K562 (cell line): Measurements from ENCODE around the gene BNIPL. TPM values are rescaled to one million over a fixed set of nuclear protein-coding genes. Genes with fewer than 3 reads are reported as not detected.

ENCODE experiments used
- DACH1 ChIP-seq: fragments of 450-650 bp; IDR thresholded peaks from 2 replicates; pipeline ENCODE4 v1.6.1; 2018; ENCODE audit not compliant: partially characterized antibody
- EGR1 ChIP-seq: fragments of 450-650 bp; conservative IDR thresholded peaks from 2 replicates; pipeline ENCODE4 v1.6.1; 2017; ENCODE audit warnings: mild to moderate bottlenecking
- ESRRA ChIP-seq: fragments of 450-650 bp; IDR thresholded peaks from 2 replicates; pipeline ENCODE4 v1.6.1; 2014; ENCODE audit warnings: low read depth, mild to moderate bottlenecking, moderate library complexity, borderline replicate concordance
- KAT8 ChIP-seq: fragments of 450-650 bp; IDR thresholded peaks from 2 replicates; pipeline ENCODE4 v1.6.1; 2016; ENCODE audit warnings: low read depth, mild to moderate bottlenecking
- MIER1 ChIP-seq: fragments of 450-650 bp; IDR thresholded peaks from 2 replicates; pipeline ENCODE4 v1.6.1; 2016; ENCODE audit warnings: antibody characterized with exemption, mild to moderate bottlenecking, low read depth
- MTA2 ChIP-seq: fragments of 450-650 bp; IDR thresholded peaks from 2 replicates; pipeline ENCODE4 v1.6.1; 2016; ENCODE audit warnings: low read depth
- NBN ChIP-seq: fragments of 450-650 bp; IDR thresholded peaks from 2 replicates; pipeline ENCODE4 v1.6.1; 2016; ENCODE audit warnings: low read depth, mild to moderate bottlenecking
- NCOA6 ChIP-seq: fragments of 450-650 bp; IDR thresholded peaks from 2 replicates; pipeline ENCODE4 v1.6.1; 2017; ENCODE audit warnings: mild to moderate bottlenecking
- PTTG1 ChIP-seq: fragments of 450-650 bp; IDR thresholded peaks from 2 replicates; pipeline ENCODE4 v1.6.1; 2016; ENCODE audit warnings: low read depth, mild to moderate bottlenecking, missing genetic modification characterization, missing compliant biosample characterization
- RERE ChIP-seq: sonication (generic); formaldehyde crosslinking; IDR thresholded peaks from 2 replicates; pipeline ENCODE4 v1.8.0; 2023; ENCODE audit warnings: missing genetic modification reagents, mild to moderate bottlenecking, borderline replicate concordance
- RUNX1 ChIP-seq: sonication (generic); IDR thresholded peaks from 2 replicates; pipeline ENCODE4 v1.6.1; 2016; ENCODE audit warnings: antibody characterized with exemption, low read depth
- SMARCE1 ChIP-seq: fragments of 450-650 bp; IDR thresholded peaks from 2 replicates; pipeline ENCODE4 v1.7.1; 2016; ENCODE audit warnings: mild to moderate bottlenecking
- SNRNP70 ChIP-seq: fragments of 200-400 bp; formaldehyde crosslinking; optimal IDR thresholded peaks from 2 replicates; pipeline ENCODE3; 2017; ENCODE audit warnings: low read depth, low read length
- SRSF3 ChIP-seq: fragments of 200-400 bp; formaldehyde crosslinking; IDR thresholded peaks from 2 replicates; pipeline ENCODE4 v1.6.1; 2016; ENCODE audit warnings: mild to moderate bottlenecking, low read length, moderate library complexity; ENCODE audit not compliant: insufficient read depth
- STAG1 ChIP-seq: sonication (generic); formaldehyde crosslinking; IDR thresholded peaks from 2 replicates; pipeline ENCODE4 v1.5.0; 2020; ENCODE audit warnings: missing genetic modification reagents, borderline replicate concordance
- TCFL5 ChIP-seq: fragments of 250-450 bp; sonication (Bioruptor Pico); conservative IDR thresholded peaks from 2 replicates; pipeline ENCODE4 v1.6.1; 2021; ENCODE audit warnings: mild to moderate bottlenecking, moderate library complexity, matching md5 sums
- TEAD4 ChIP-seq, 2 experiments: sonication (generic) in 1 of 2; formaldehyde crosslinking in 1 of 2; IDR thresholded peaks; 2 replicates each; pipeline versions ENCODE4 v1.6.1 to v1.8.0; 2012 to 2022; ENCODE audit warnings: borderline replicate concordance in 1 of 2, inconsistent platforms in 1 of 2, low read length in 1 of 2, mild to moderate bottlenecking in 1 of 2, missing genetic modification reagents in 1 of 2
- U2AF2 ChIP-seq: fragments of 200-400 bp; formaldehyde crosslinking; optimal IDR thresholded peaks from 2 replicates; pipeline ENCODE3; 2017; ENCODE audit warnings: low read depth, mild to moderate bottlenecking, low read length
- polyA plus RNA-seq, 8 experiments: library from polyadenylated mRNA; depleted of rRNA in 4 of 8; stranded (reverse) in 5 of 8; unstranded in 3 of 8; fragments of >200 nt; fragmentation: Nextera tagmentation in 2 of 8; fragmentation: Illumina TruSeq in 1 of 8; extraction: Ambion mirVana in 2 of 8; extraction: Trizol in 1 of 8; gene quantifications; 2 replicates each; pipeline versions ENCODE4 v1.2.1 to v1.2.3, GENCODE V29; 2011 to 2014; ENCODE audit warnings: inconsistent platforms in 1 of 8, missing spikeins in 1 of 8
- total RNA-seq, 7 experiments: library from RNA; depleted of rRNA in 6 of 7; stranded (reverse); fragments of >200 nt in 6 of 7; fragmentation: Illumina TruSeq in 2 of 7; extraction: Trizol in 2 of 7; gene quantifications; 2 replicates each; pipeline versions ENCODE4 v1.2.1 to v1.2.3, GENCODE V29; 2011 to 2021; ENCODE audit warnings: low replicate concordance in 1 of 7
- TF ChIP-seq, protein P1 (sequence below): IDR thresholded peaks from 3 replicates; pipeline ENCODE4 v1.6.1; 2011; ENCODE audit warnings: borderline replicate concordance, mild to moderate bottlenecking, moderate library complexity; ENCODE audit not compliant: insufficient read length; ENCODE audit errors: extremely low read depth

BNIPL gene
- total and polyA plus RNA-seq, 9 of the 15 experiments (the other 6 are each of a cell fraction or from before 2014, with no cell fraction given): 0.08 to 1.4 (median 0.68) TPM

DNA sequence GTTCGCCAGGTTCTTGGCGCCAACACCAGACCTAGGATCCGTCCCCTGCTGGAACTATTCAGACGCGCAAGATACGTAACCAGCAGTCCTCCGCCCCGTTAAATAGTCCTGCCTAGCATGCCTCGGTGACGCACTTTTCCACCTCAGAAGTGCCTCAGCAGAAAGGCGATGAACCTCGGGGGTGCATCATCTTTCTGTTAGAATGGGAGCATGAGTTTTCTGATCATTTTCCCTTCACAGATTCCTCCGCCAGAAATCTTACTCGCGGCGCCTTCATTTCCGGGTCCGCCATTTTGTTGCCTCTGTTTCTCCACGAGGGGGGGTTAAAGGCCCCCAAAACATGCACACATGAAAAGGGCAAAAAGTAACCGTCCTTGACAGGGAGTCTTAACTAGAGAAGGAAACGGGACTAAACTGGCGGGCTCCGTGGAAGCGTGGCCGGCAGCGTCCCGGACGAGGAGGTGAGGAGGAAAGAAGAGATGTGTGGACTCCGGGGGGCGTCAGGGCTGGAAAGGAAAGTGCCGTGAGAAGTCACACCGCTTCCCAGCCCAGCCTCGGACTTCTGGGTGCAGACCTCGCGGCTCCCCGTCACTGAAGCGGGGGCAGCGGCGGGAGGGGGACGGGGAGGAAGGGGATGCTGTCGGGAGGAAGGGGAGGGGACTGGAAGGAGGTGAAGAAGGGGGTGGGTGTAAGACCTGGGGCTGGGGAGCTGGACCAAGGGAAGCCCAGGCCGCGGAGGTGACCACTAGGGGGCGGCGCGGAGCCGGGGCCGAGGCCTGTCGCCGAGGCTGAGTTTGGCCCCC lies 34.3 kb downstream of the BNIPL start, which contains the start of gene GABPB2 (continued):
- no peak for TF ChIP-seq SRSF3
- TF ChIP-seq STAG1: no peak
- peak; percentile 30; the same call in 1 of the 2 replicates for TF ChIP-seq NCOA6
- peak; percentile 99 for TF ChIP-seq NBN
- peak; percentile 80 for TF ChIP-seq ESRRA
- TF ChIP-seq MTA2: no peak
- TF ChIP-seq, protein P1, sequence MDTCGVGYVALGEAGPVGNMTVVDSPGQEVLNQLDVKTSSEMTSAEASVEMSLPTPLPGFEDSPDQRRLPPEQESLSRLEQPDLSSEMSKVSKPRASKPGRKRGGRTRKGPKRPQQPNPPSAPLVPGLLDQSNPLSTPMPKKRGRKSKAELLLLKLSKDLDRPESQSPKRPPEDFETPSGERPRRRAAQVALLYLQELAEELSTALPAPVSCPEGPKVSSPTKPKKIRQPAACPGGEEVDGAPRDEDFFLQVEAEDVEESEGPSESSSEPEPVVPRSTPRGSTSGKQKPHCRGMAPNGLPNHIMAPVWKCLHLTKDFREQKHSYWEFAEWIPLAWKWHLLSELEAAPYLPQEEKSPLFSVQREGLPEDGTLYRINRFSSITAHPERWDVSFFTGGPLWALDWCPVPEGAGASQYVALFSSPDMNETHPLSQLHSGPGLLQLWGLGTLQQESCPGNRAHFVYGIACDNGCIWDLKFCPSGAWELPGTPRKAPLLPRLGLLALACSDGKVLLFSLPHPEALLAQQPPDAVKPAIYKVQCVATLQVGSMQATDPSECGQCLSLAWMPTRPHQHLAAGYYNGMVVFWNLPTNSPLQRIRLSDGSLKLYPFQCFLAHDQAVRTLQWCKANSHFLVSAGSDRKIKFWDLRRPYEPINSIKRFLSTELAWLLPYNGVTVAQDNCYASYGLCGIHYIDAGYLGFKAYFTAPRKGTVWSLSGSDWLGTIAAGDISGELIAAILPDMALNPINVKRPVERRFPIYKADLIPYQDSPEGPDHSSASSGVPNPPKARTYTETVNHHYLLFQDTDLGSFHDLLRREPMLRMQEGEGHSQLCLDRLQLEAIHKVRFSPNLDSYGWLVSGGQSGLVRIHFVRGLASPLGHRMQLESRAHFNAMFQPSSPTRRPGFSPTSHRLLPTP: peak; percentile 29
- TF ChIP-seq RUNX1: no peak
- TF ChIP-seq SNRNP70: no peak
- no peak for TF ChIP-seq DACH1
- no peak for TF ChIP-seq PTTG1
- TF ChIP-seq MIER1: 0 out of 2 replicates have a peak, but pooled peaks have one; percentile 19
- no peak for TF ChIP-seq RERE
- peak; percentile 74 for TF ChIP-seq TEAD4 (IDR thresholded peaks at IDR 0.05; ENCODE audit: low read length)
- no peak for TF ChIP-seq TEAD4 (CRISPR knock-in tag; IDR thresholded peaks at IDR 0.05; ENCODE audit: borderline replicate concordance)
- TF ChIP-seq U2AF2: no peak
- peak; percentile 91 for TF ChIP-seq KAT8
- TF ChIP-seq SMARCE1: 0 out of 2 replicates have a peak, but pooled peaks have one; percentile 40
- TF ChIP-seq TCFL5 (CRISPR knock-in tag): no peak
- TF ChIP-seq EGR1: peak; percentile 71
